Hepatocyte (in vitro differentiated cells): ENCODE data around the gene ASXL2. TPM values are rescaled to one million over a fixed set of nuclear protein-coding genes. Genes with fewer than 3 reads are reported as not detected.

Experiments used
- DNase-seq: peaks from one replicate; pipeline ENCODE4 v3.0.0-alpha.2; 2016; ENCODE audit warnings: low spot score
- H2AFZ ChIP-seq: fragments of 200-600 bp; sonication (generic); 2 replicates; pipeline ENCODE4 v1.6.0; 2016; ENCODE audit warnings: antibody characterized with exemption, mild to moderate bottlenecking
- H3K27ac ChIP-seq: fragments of 200-600 bp; sonication (generic); 2 replicates; pipeline ENCODE4 v1.5.1; 2016; ENCODE audit warnings: mild to moderate bottlenecking
- H3K27me3 ChIP-seq: fragments of 200-600 bp; sonication (generic); 2 replicates; pipeline ENCODE4 v1.6.1; 2016
- H3K36me3 ChIP-seq: fragments of 200-600 bp; sonication (generic); replicated peaks from 2 replicates; pipeline ENCODE4 v1.5.1; 2016; ENCODE audit warnings: low read depth; ENCODE audit not compliant: insufficient read depth
- H3K4me1 ChIP-seq: fragments of 200-600 bp; sonication (generic); 2 replicates; pipeline ENCODE4 v1.5.1; 2016; ENCODE audit warnings: mild to moderate bottlenecking, moderate library complexity; ENCODE audit not compliant: insufficient read depth
- H3K4me2 ChIP-seq: fragments of 200-600 bp; sonication (generic); 2 replicates; pipeline ENCODE4 v1.6.0; 2016
- H3K4me3 ChIP-seq: fragments of 200-600 bp; sonication (generic); 2 replicates; pipeline ENCODE4 v1.5.1; 2016; ENCODE audit warnings: mild to moderate bottlenecking
- H3K79me2 ChIP-seq: fragments of 200-600 bp; sonication (generic); 2 replicates; pipeline ENCODE4 v1.6.0; 2017; ENCODE audit warnings: mild to moderate bottlenecking
- H3K9me2 ChIP-seq: fragments of 200-600 bp; sonication (generic); replicated peaks from 2 replicates; pipeline ENCODE4 v1.6.0; 2017; ENCODE audit warnings: mild to moderate bottlenecking; ENCODE audit not compliant: insufficient read depth
- H3K9me3 ChIP-seq: fragments of 200-600 bp; sonication (generic); 2 replicates; pipeline ENCODE4 v1.5.1; 2016; ENCODE audit warnings: low read depth, mild to moderate bottlenecking
- H4K20me1 ChIP-seq: fragments of 200-600 bp; sonication (generic); 2 replicates; pipeline ENCODE4 v1.6.0; 2016; ENCODE audit warnings: mild to moderate bottlenecking; ENCODE audit not compliant: insufficient read depth, poor library complexity, severe bottlenecking
- EZH2 ChIP-seq: fragments of 200-600 bp; sonication (generic); IDR thresholded peaks from 2 replicates; pipeline ENCODE4 v1.6.1; 2016; ENCODE audit warnings: antibody characterized with exemption, mild to moderate bottlenecking, borderline replicate concordance
- EZH2phosphoT487 ChIP-seq: fragments of 200-600 bp; sonication (generic); IDR thresholded peaks from one replicate; pipeline ENCODE4 v1.6.1; 2018; ENCODE audit warnings: antibody characterized with exemption, mild to moderate bottlenecking, low read depth, moderate library complexity; ENCODE audit not compliant: unreplicated experiment, severe bottlenecking
- WGBS: methylation state at CpG from one replicate; pipeline ENCODE4 v1.1.6; 2016; ENCODE audit warnings: low lambda C conversion rate; ENCODE audit errors: missing lambda C conversion rate; 5-methylcytosine and 5-hydroxymethylcytosine counted together
- polyA plus RNA-seq: library from polyadenylated mRNA; unstranded; fragments of >200 nt; fragmentation: Nextera tagmentation; extraction: Ambion mirVana; gene quantifications from 2 replicates; pipeline ENCODE4 v1.2.1, GENCODE V29; 2016
- total RNA-seq: library from RNA; depleted of rRNA; stranded (reverse); fragments of >200 nt; gene quantifications from 2 replicates; pipeline ENCODE4 v1.2.3, GENCODE V29; 2014
- TF ChIP-seq, protein P1 (sequence below): fragments of 200-600 bp; sonication (generic); IDR thresholded peaks from 2 replicates; pipeline ENCODE4 v1.5.1; 2016; ENCODE audit warnings: antibody characterized with exemption, mild to moderate bottlenecking; ENCODE audit not compliant: poor library complexity

The ASXL2 gene
- total and polyA plus RNA-seq, 2 experiments from 2014 or later = 4.3 to 13.3 TPM

DNA sequence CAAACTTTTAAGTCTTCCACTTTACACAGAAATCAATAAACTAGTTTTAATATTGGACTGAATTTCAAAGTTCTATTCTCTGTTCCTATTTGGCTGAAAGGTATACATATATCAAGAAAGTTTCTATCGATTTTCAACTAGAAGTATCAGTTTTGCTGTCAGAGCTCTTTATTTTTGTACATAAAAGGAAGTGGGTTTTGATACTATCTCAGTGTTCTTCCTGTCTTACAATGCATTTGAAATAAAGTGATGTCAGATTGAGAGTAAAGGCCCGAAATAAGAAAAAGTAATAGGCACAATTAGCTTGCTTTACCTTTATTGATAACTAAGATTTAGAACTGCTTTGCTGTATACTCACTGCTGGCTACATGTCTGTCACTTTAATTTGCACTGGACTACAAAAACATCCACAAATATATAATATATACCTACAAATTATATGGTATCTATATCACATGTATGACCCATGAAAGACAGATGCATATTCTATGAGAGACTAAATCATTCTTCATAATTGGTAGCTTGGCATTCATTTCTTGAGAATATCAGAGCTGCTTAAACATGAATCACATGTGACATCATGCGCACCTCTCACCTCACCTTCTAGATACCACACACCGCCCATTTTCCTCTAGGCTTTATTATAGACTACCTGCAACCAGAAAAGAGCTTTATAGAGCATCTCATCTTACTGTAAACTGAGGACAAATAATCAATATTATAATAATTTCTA lies 83.6 kb downstream of the ASXL2 start:
- DNase-seq = no peak

DNA sequence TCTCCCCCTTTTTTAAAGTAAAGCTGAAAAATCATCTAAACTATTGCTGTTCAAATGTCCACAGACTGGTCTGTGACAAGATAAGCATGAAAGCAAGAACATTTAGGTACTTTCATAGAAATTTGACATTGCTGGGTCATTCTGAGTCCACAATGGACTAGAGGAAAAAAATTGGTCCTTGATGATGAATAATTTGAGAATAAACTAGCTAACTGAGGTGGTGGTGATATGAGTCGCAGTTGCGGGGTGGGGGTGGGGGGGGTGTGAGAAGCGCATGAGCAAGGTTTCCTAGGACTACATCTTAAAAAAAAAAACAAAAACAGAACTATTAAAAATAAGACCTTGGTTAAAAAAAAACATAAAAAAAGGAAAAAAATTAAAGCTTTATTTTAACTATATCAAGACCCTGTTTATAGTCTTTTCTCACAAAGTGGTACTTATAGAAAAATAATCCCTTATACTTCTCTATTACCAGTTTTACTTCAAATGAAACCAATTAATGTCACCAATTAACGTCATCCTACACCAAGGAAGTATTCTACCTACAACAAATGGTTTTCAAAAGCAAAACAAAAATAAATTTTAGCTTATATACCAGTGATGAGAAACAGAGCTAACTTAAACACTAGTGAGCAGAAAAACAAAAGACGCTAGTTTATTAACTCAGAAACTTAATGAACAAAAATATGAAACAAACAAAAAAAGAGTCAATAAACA lies 88.1 kb downstream of the ASXL2 start:
- no peaks in the 10 kb centered on the region for H3K9me3 ChIP-seq
- H3K9me2 ChIP-seq = no peaks in the 10 kb centered on the region
- H3K4me2 ChIP-seq = no peak overlapping the region
- no peaks in the 10 kb centered on the region for H4K20me1 ChIP-seq
- no peak overlapping the region for H3K4me3 ChIP-seq
- DNase-seq = no peak
- TF ChIP-seq EZH2 (no peak), EZH2phosphoT487 (no peak)
- TF ChIP-seq, protein P1, sequence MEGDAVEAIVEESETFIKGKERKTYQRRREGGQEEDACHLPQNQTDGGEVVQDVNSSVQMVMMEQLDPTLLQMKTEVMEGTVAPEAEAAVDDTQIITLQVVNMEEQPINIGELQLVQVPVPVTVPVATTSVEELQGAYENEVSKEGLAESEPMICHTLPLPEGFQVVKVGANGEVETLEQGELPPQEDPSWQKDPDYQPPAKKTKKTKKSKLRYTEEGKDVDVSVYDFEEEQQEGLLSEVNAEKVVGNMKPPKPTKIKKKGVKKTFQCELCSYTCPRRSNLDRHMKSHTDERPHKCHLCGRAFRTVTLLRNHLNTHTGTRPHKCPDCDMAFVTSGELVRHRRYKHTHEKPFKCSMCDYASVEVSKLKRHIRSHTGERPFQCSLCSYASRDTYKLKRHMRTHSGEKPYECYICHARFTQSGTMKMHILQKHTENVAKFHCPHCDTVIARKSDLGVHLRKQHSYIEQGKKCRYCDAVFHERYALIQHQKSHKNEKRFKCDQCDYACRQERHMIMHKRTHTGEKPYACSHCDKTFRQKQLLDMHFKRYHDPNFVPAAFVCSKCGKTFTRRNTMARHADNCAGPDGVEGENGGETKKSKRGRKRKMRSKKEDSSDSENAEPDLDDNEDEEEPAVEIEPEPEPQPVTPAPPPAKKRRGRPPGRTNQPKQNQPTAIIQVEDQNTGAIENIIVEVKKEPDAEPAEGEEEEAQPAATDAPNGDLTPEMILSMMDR = no peak
- no peaks in the 10 kb centered on the region for H3K27me3 ChIP-seq
- H3K27ac ChIP-seq = no peak overlapping the region
- no peak overlapping the region for H2AFZ ChIP-seq
- peaks cover 3% of the 10 kb centered on the region for H3K79me2 ChIP-seq
- no peaks in the 10 kb centered on the region for H3K36me3 ChIP-seq
- H3K4me1 ChIP-seq = no peaks in the 10 kb centered on the region
- 96% methylated on average over 5 of the region's 5 CpGs for WGBS

More for the DNA sequence above, 83.6 kb downstream of the ASXL2 start:
- Histone ChIP-seq H2AFZ (no peak overlapping the region), H3K79me2 (peaks cover 3% of the 10 kb centered on the region), H3K4me1 (no peaks in the 10 kb centered on the region), H3K9me2 (no peaks in the 10 kb centered on the region), H3K4me3 (no peak overlapping the region), H3K9me3 (no peaks in the 10 kb centered on the region), H3K27me3 (no peaks in the 10 kb centered on the region), H3K27ac (no peak overlapping the region), H4K20me1 (no peaks in the 10 kb centered on the region), H3K36me3 (no peaks in the 10 kb centered on the region), H3K4me2 (no peak overlapping the region)
- WGBS = 95% methylated on average over 4 of the region's 4 CpGs
- TF ChIP-seq, protein P1 = no peak
- TF ChIP-seq EZH2 (no peak), EZH2phosphoT487 (no peak)

DNA sequence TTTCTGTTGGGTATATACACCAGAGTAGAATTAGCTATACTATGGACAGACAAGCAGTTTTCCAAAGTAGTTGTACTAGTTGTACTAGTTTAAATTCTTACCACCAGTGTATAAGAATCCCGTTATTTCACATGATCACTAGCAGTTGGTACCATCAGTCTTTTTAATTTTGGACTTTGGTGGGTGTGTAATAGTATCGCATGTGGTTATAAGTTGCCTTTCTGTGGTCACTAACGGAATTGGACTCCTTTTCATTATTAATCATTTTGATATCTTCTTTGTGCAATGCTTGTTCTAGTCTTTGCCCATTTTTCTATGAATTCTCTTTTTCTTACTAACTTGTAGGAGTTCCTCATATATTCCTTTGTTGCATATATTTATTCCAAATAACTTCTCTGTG lies 89.8 kb downstream of the ASXL2 start:
- Histone ChIP-seq H3K79me2 (peaks cover 3% of the 10 kb centered on the region), H3K36me3 (no peaks in the 10 kb centered on the region), H4K20me1 (no peaks in the 10 kb centered on the region), H3K4me3 (no peak overlapping the region), H3K4me2 (no peak overlapping the region), H3K27ac (no peak overlapping the region), H3K9me2 (no peaks in the 10 kb centered on the region), H3K27me3 (no peaks in the 10 kb centered on the region), H2AFZ (no peak overlapping the region), H3K9me3 (no peaks in the 10 kb centered on the region), H3K4me1 (no peaks in the 10 kb centered on the region)
- WGBS = 99% methylated on average over 3 of the region's 3 CpGs
- TF ChIP-seq, protein P1 = no peak
- no peak for TF ChIP-seq EZH2
- DNase-seq = no peak
